Transverse colon (tissue), 4 donors: ENCODE data around the gene EXOC8.

Source experiments
- CTCF ChIP-seq, 5 experiments: fragments of 200-600 bp in 3 of 5; fragments of 450-650 bp in 2 of 5; sonication (generic) in 3 of 5; IDR thresholded peaks; 1 replicate in 2 of 5; 2 replicates in 3 of 5; pipeline ENCODE4 v1.5.1; 2016 to 2017; ENCODE audit warnings: antibody characterized with exemption in 5 of 5, inconsistent platforms in 3 of 5, mild to moderate bottlenecking in 2 of 5, moderate library complexity in 1 of 5
- EP300 ChIP-seq: sonication (generic); formaldehyde crosslinking; IDR thresholded peaks from one replicate; pipeline ENCODE4 v1.6.1; 2017; ENCODE audit warnings: antibody characterized with exemption, low read depth
- POLR2AphosphoS5 ChIP-seq, 3 donors: sonication (generic); formaldehyde crosslinking; IDR thresholded peaks; one replicate each; pipeline ENCODE4 v1.6.1; 2016; ENCODE audit warnings: antibody characterized with exemption in 3 of 3

- TF ChIP-seq CTCF (IDR thresholded peaks at IDR 0.05) (no peak), EP300 (no peak), POLR2AphosphoS5 (IDR thresholded peaks at IDR 0.05) (no peak)
Measured at GRCh38 chr1:231311720-231312431, 25.8 kb downstream of the EXOC8 start.
